ENCODE measurements around the gene LYPD4. TPM values are rescaled to one million over a fixed set of nuclear protein-coding genes. Genes with fewer than 3 reads are reported as not detected.

LYPD4 gene
- total RNA-seq, 1 donor from 2014 or later: not detected

- no peaks in the 10 kb centered on the region for H3K4me1 Mint-ChIP-seq
- H3K4me3 Mint-ChIP-seq: no peak overlapping the region
- Histone ChIP-seq H3K79me2 (ENCODE audit: low read depth) (no peaks in the 10 kb centered on the region), H3F3A (ENCODE audit: low read depth) (no peaks in the 10 kb centered on the region), H3K9ac (no peak overlapping the region), H3K27ac (no peak overlapping the region), H2AFZ (replicated peaks) (no peak overlapping the region), H3K4me3 (no peak overlapping the region), H3K27me3 (peaks cover 58% of the 10 kb centered on the region), H3K36me3 (no peaks in the 10 kb centered on the region), H3K9me3 (ENCODE audit: low read depth) (no peaks in the 10 kb centered on the region), H4K20me1 (ENCODE audit: low read depth) (no peaks in the 10 kb centered on the region), H3K4me2 (no peak overlapping the region), H3K4me1 (no peaks in the 10 kb centered on the region)
- no peaks in the 10 kb centered on the region for H3K9me3 Mint-ChIP-seq
- H3K27me3 Mint-ChIP-seq (ENCODE audit: insufficient read depth, low read depth): peaks cover 22% of the 10 kb centered on the region
- TF ChIP-seq EZH2phosphoT487 (IDR thresholded peaks at IDR 0.05): no peak
- TF ChIP-seq EZH2 (IDR thresholded peaks at IDR 0.05): no peak
- no peak for TF ChIP-seq CTCF (IDR thresholded peaks at IDR 0.05)
- no peak overlapping the region for H3K27ac Mint-ChIP-seq
- no peak for DNase-seq (ENCODE audit: low spot score)
- no peaks in the 10 kb centered on the region for H3K36me3 Mint-ChIP-seq
These were observed 5.9 kb upstream of the LYPD4 start for GRCh38 chr19:41850381-41850780.

- no peak for DNase-seq (ENCODE audit: low spot score)
- TF ChIP-seq EZH2 (IDR thresholded peaks at IDR 0.05): no peak
- no peak for TF ChIP-seq CTCF (IDR thresholded peaks at IDR 0.05)
- TF ChIP-seq EZH2phosphoT487 (IDR thresholded peaks at IDR 0.05): no peak
- no peaks in the 10 kb centered on the region for H3K36me3 ChIP-seq
These were observed 4.6 kb upstream of the LYPD4 start for GRCh38 chr19:41849067-41849466.

GRCh38 chr19:41848666-41849065, 4.2 kb upstream of the LYPD4 start:
- H3K4me2 ChIP-seq: no peak overlapping the region
- H3K27me3 ChIP-seq: peaks cover 41% of the 10 kb centered on the region
- no peak overlapping the region for H3K4me3 ChIP-seq
- no peaks in the 10 kb centered on the region for H3K4me1 Mint-ChIP-seq
- H3K36me3 Mint-ChIP-seq: no peaks in the 10 kb centered on the region
- TF ChIP-seq EZH2phosphoT487 (IDR thresholded peaks at IDR 0.05): no peak
- no peak for TF ChIP-seq CTCF (IDR thresholded peaks at IDR 0.05)
- no peak for TF ChIP-seq EZH2 (IDR thresholded peaks at IDR 0.05)
- H4K20me1 ChIP-seq (ENCODE audit: low read depth): no peaks in the 10 kb centered on the region
- no peak overlapping the region for H3K9ac ChIP-seq
- no peak overlapping the region for H3K27ac ChIP-seq
- no peaks in the 10 kb centered on the region for H3K9me3 ChIP-seq (ENCODE audit: low read depth)
- no peak overlapping the region for H3K4me3 Mint-ChIP-seq
- no peak overlapping the region for H2AFZ ChIP-seq (replicated peaks)
- H3K27me3 Mint-ChIP-seq (ENCODE audit: insufficient read depth, low read depth): peaks cover 26% of the 10 kb centered on the region
- H3K27ac Mint-ChIP-seq: no peak overlapping the region
- no peaks in the 10 kb centered on the region for H3K4me1 ChIP-seq
- H3K36me3 ChIP-seq: no peaks in the 10 kb centered on the region
- no peaks in the 10 kb centered on the region for H3K79me2 ChIP-seq (ENCODE audit: low read depth)
- H3F3A ChIP-seq (ENCODE audit: low read depth): no peaks in the 10 kb centered on the region
- H3K9me3 Mint-ChIP-seq: no peaks in the 10 kb centered on the region
- DNase-seq (ENCODE audit: low spot score): no peak

More at GRCh38 chr19:41849067-41849466, 4.6 kb upstream of the LYPD4 start:
- H3K27ac Mint-ChIP-seq: no peak overlapping the region
- H3K27ac ChIP-seq: no peak overlapping the region
- peaks cover 23% of the 10 kb centered on the region for H3K27me3 Mint-ChIP-seq (ENCODE audit: insufficient read depth, low read depth)
- no peak overlapping the region for H3K9ac ChIP-seq
- H3K4me3 ChIP-seq: no peak overlapping the region
- no peak overlapping the region for H3K4me2 ChIP-seq
- no peak overlapping the region for H3K4me3 Mint-ChIP-seq
- no peaks in the 10 kb centered on the region for H3K9me3 Mint-ChIP-seq
- no peaks in the 10 kb centered on the region for H4K20me1 ChIP-seq (ENCODE audit: low read depth)
- no peaks in the 10 kb centered on the region for H3K79me2 ChIP-seq (ENCODE audit: low read depth)
- H3F3A ChIP-seq (ENCODE audit: low read depth): no peaks in the 10 kb centered on the region
- H2AFZ ChIP-seq (replicated peaks): no peak overlapping the region
- no peaks in the 10 kb centered on the region for H3K36me3 Mint-ChIP-seq
- no peaks in the 10 kb centered on the region for H3K4me1 ChIP-seq
- H3K4me1 Mint-ChIP-seq: no peaks in the 10 kb centered on the region
- H3K27me3 ChIP-seq: peaks cover 45% of the 10 kb centered on the region
- H3K9me3 ChIP-seq (ENCODE audit: low read depth): no peaks in the 10 kb centered on the region
